OCI-LY3 (cell line): Measurements from ENCODE around the gene DBX2.

Source experiments
- H2AFZ ChIP-seq: fragments of 200-600, 300-600 bp; shearing (Covaris generic); 2 replicates; pipeline ENCODE4 v1.6.0; 2014; ENCODE audit warnings: antibody characterized with exemption, low read depth, low read length
- H3K27ac ChIP-seq: fragments of 200-600, 300-600 bp; sonication (generic); 2 replicates; pipeline ENCODE4 v1.5.1; 2014; ENCODE audit warnings: mild to moderate bottlenecking, low read length, moderate library complexity, mixed read lengths
- H3K27me3 ChIP-seq: fragments of 200-600, 300-600 bp; sonication (generic); 2 replicates; pipeline ENCODE4 v1.6.1; 2014; ENCODE audit warnings: low read depth, low read length, mixed read lengths
- H3K36me3 ChIP-seq: fragments of 200-600, 300-600 bp; sonication (generic); replicated peaks from 2 replicates; pipeline ENCODE3; 2014; ENCODE audit warnings: low read depth, low read length, mixed read lengths
- H3K4me1 ChIP-seq: fragments of 300-600, 200-600 bp; sonication (generic); 2 replicates; pipeline ENCODE4 v1.6.1; 2014; ENCODE audit warnings: low read length, mixed read lengths
- H3K4me2 ChIP-seq: fragments of 200-600, 300-600 bp; sonication (generic); 2 replicates; pipeline ENCODE4 v1.6.1; 2014; ENCODE audit warnings: low read length, mixed read lengths
- H3K4me3 ChIP-seq: fragments of 300-600, 200-600 bp; sonication (generic); 2 replicates; pipeline ENCODE4 v1.5.1; 2014; ENCODE audit warnings: antibody characterized with exemption, mild to moderate bottlenecking, low read length, moderate library complexity
- H3K79me2 ChIP-seq: fragments of 300-600, 200-600 bp; shearing (Covaris generic); 2 replicates; pipeline ENCODE4 v1.6.1; 2014; ENCODE audit warnings: mild to moderate bottlenecking, low read length, mixed read lengths
- H3K9ac ChIP-seq: fragments of 300-600, 200-600 bp; shearing (Covaris generic); 2 replicates; pipeline ENCODE4 v1.6.0; 2014; ENCODE audit warnings: mild to moderate bottlenecking, low read length, moderate library complexity
- H3K9me3 ChIP-seq: fragments of 200-600, 300-600 bp; shearing (Covaris generic); 2 replicates; pipeline ENCODE4 v1.6.1; 2014; ENCODE audit warnings: low read length, mixed read lengths; ENCODE audit not compliant: insufficient read depth
- H4K20me1 ChIP-seq: fragments of 200-600, 300-600 bp; sonication (generic); 2 replicates; pipeline ENCODE4 v1.6.1; 2016; ENCODE audit warnings: low read length, mixed read lengths; ENCODE audit not compliant: insufficient read depth
- EZH2phosphoT487 ChIP-seq: fragments of 200-600 bp; shearing (Covaris generic); IDR thresholded peaks from 2 replicates; pipeline ENCODE4 v1.6.1; 2018; ENCODE audit warnings: antibody characterized with exemption, mixed run types, low read depth
- TF ChIP-seq, protein P1 (sequence below): fragments of 200-600, 300-600 bp; sonication (generic); IDR thresholded peaks from 2 replicates; pipeline ENCODE4 v1.5.1; 2014; ENCODE audit warnings: antibody characterized with exemption, low read length, low read depth

DBX2 gene

DNA sequence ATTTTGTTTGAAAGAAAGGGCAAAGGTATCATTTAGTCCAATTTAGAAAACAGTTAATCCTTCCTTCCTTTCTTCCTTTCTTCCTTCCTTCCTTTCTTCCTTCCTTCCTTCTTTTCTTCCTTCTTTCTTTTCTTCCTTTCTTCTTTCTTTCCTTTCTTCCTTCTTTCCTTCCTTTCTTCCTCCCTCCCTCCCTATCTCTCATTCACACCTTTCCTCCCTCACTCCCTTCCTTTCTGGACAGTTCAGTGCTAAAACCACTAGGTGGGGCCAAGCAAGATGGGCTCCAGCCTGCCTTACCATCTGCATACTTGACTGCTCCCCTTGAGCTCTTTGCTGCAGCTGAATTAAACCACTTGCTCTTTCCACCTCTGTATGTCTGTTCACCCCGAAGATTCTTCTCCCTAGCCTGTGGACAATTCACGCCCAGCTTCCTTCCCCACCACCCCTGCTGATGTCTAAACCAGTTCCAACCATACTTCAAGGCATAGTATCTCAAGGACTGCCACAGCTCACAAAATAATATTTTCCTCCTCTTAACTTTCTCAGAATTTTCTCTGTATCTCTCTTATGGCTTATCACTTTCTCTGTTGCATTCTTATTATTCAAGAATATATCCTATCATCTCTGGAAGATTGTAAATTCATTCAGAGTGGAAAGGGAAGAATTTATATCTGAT, 78.0 kb downstream of the DBX2 start:
- Histone ChIP-seq H2AFZ (no peak overlapping the region), H3K36me3 (no peaks in the 10 kb centered on the region), H4K20me1 (no peaks in the 10 kb centered on the region), H3K4me2 (no peak overlapping the region), H3K9me3 (no peaks in the 10 kb centered on the region), H3K79me2 (no peaks in the 10 kb centered on the region), H3K9ac (no peak overlapping the region), H3K27ac (no peak overlapping the region), H3K4me1 (no peaks in the 10 kb centered on the region), H3K27me3 (no peaks in the 10 kb centered on the region), H3K4me3 (no peak overlapping the region)
- TF ChIP-seq, protein P1, sequence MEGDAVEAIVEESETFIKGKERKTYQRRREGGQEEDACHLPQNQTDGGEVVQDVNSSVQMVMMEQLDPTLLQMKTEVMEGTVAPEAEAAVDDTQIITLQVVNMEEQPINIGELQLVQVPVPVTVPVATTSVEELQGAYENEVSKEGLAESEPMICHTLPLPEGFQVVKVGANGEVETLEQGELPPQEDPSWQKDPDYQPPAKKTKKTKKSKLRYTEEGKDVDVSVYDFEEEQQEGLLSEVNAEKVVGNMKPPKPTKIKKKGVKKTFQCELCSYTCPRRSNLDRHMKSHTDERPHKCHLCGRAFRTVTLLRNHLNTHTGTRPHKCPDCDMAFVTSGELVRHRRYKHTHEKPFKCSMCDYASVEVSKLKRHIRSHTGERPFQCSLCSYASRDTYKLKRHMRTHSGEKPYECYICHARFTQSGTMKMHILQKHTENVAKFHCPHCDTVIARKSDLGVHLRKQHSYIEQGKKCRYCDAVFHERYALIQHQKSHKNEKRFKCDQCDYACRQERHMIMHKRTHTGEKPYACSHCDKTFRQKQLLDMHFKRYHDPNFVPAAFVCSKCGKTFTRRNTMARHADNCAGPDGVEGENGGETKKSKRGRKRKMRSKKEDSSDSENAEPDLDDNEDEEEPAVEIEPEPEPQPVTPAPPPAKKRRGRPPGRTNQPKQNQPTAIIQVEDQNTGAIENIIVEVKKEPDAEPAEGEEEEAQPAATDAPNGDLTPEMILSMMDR: peak; percentile 65
- no peak for TF ChIP-seq EZH2phosphoT487

DNA sequence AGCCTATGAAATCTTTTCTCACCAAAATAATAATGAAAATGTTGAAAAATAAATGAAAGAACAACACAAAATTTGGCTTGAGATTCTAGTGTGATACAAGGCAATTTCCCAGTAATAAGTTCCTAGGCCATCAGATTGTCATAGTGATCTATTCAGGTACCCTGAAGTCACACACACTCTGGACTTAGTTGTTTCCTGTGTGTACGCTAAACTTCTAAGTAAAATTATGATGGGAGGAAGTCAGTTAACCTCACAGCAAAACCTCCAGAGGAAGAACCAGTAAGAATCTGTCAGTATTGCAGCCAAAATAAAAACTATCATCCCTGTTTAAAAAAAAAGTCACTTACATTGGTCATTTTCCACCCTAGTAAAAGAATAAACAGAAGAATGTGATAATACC, 81.9 kb downstream of the DBX2 start:
- TF ChIP-seq, protein P1: no peak
- no peak for TF ChIP-seq EZH2phosphoT487
- no peak overlapping the region for H3K4me3 ChIP-seq
- no peak overlapping the region for H3K27ac ChIP-seq
- no peaks in the 10 kb centered on the region for H3K36me3 ChIP-seq
- no peak overlapping the region for H3K4me2 ChIP-seq
- H3K79me2 ChIP-seq: no peaks in the 10 kb centered on the region
- no peaks in the 10 kb centered on the region for H3K9me3 ChIP-seq
- no peak overlapping the region for H2AFZ ChIP-seq
- H4K20me1 ChIP-seq: no peaks in the 10 kb centered on the region
- H3K9ac ChIP-seq: no peak overlapping the region
- H3K4me1 ChIP-seq: no peaks in the 10 kb centered on the region
- no peaks in the 10 kb centered on the region for H3K27me3 ChIP-seq
